Activated B cell treated with CpG ODN at 0.5 μM for 24 hours (primary cell): ENCODE results near the gene KRTAP19-3. TPM values are rescaled to one million over a fixed set of nuclear protein-coding genes. Genes with fewer than 3 reads are reported as not detected.

ENCODE experiments used
- ATAC-seq: fragments of 200-7000 bp; cut with Tn5 transposase; one replicate; pipeline ENCODE4 v1.10.0; 2021; ENCODE audit warnings: low read depth, mild to moderate bottlenecking, moderate library complexity
- CTCF ChIA-PET: fragments of 350-600 bp; sonication (Branson Sonifier 250); formaldehyde crosslinking; loops from one replicate; lab custom pipeline; 2021; ENCODE audit warnings: antibody characterized with exemption; lab: Charles Lee
- POLR2A ChIA-PET: fragments of 350-600 bp; sonication (Branson Sonifier 250); formaldehyde crosslinking; loops from one replicate; lab custom pipeline; 2021; ENCODE audit warnings: antibody characterized with exemption; lab: Charles Lee
- DNase-seq: peaks from one replicate; pipeline ENCODE4 v3.0.0; 2022
- H3K27ac Mint-ChIP-seq: one replicate; pipeline ENCODE4 v1.8.0; 2020; ENCODE audit warnings: mixed read lengths
- H3K27me3 Mint-ChIP-seq: one replicate; pipeline ENCODE4 v1.8.0; 2021; ENCODE audit warnings: mixed read lengths
- H3K36me3 Mint-ChIP-seq: one replicate; pipeline ENCODE4 v1.8.0; 2021; ENCODE audit warnings: low read depth, mixed read lengths
- H3K4me1 Mint-ChIP-seq: one replicate; pipeline ENCODE4 v1.8.0; 2021; ENCODE audit warnings: mixed read lengths
- H3K4me3 Mint-ChIP-seq: one replicate; pipeline ENCODE4 v1.8.0; 2020; ENCODE audit warnings: mild to moderate bottlenecking, mixed read lengths
- H3K9me3 Mint-ChIP-seq: one replicate; pipeline ENCODE4 v1.8.0; 2020; ENCODE audit warnings: mixed read lengths
- intact Hi-C: fragments of 100-400 bp; cut with micrococcal nuclease; formaldehyde crosslinking; loops from one replicate; pipeline ENCODE4 v1.15.1; 2024
- total RNA-seq: library from RNA; stranded (reverse); gene quantifications from 2 replicates; pipeline ENCODE4 v1.2.3, GENCODE V29; 2022
- TF ChIP-seq, protein P1 (sequence below): fragments of 200-600 bp; IDR thresholded peaks from one replicate; pipeline ENCODE4 v1.8.0; 2022; ENCODE audit warnings: antibody characterized with exemption, mild to moderate bottlenecking

Gene KRTAP19-3
- total RNA-seq, 1 donor from 2014 or later: not detected

DNA sequence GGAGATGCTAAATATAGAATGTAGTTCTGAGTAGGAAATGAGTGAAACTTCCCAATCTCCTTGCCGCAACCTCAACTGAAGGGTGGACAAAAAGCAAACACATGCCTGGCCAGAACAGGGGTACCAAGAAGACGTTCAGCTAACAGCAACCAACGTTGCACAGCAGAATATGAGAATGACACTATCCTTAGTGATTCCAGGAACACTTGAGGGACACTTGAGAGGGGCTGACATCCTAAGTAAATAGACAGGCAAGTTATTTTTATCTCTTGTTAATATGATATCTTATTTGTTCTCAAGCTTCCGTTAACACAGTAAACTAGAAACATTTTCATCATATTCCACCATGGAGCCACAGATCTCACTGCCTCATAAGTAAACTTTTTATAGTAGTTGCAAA is 12.6 kb downstream of the KRTAP19-3 start:
- intact Hi-C loops: no loop called here
- Mint-ChIP-seq H3K4me1 (no peaks in the 10 kb centered on the region), H3K9me3 (peaks cover 4% of the 10 kb centered on the region), H3K4me3 (no peak overlapping the region), H3K27me3 (no peaks in the 10 kb centered on the region), H3K36me3 (no peaks in the 10 kb centered on the region), H3K27ac (no peak overlapping the region)
- ATAC-seq: no peak
- ChIA-PET POLR2A (no interaction called here), CTCF (no interaction called here)
- TF ChIP-seq, protein P1, sequence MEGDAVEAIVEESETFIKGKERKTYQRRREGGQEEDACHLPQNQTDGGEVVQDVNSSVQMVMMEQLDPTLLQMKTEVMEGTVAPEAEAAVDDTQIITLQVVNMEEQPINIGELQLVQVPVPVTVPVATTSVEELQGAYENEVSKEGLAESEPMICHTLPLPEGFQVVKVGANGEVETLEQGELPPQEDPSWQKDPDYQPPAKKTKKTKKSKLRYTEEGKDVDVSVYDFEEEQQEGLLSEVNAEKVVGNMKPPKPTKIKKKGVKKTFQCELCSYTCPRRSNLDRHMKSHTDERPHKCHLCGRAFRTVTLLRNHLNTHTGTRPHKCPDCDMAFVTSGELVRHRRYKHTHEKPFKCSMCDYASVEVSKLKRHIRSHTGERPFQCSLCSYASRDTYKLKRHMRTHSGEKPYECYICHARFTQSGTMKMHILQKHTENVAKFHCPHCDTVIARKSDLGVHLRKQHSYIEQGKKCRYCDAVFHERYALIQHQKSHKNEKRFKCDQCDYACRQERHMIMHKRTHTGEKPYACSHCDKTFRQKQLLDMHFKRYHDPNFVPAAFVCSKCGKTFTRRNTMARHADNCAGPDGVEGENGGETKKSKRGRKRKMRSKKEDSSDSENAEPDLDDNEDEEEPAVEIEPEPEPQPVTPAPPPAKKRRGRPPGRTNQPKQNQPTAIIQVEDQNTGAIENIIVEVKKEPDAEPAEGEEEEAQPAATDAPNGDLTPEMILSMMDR: no peak
- DNase-seq: no peak

DNA sequence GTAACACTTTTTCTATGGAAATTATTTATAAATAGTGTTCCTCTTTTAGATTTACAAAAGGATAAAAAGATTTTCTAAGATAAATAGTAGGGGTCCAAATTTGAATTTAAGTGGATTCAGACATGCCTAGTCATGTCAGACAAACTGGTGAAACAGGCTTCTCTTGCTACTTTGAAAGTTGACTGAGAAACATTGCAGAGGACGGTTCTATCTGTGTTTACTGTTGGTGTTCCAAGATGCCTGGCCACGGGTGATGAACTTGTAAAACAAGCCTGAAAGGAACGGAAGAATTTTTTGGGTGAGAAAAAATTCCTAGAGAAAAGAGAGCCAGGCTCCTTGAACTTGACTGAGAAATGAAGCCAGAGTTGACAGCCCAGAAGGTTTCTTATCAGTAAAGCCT is 13.8 kb downstream of the KRTAP19-3 start:
- ATAC-seq: no peak
- no peak overlapping the region for H3K27ac Mint-ChIP-seq
- CTCF ChIA-PET: no interaction called here
- TF ChIP-seq, protein P1: no peak
- H3K36me3 Mint-ChIP-seq: no peaks in the 10 kb centered on the region
- POLR2A ChIA-PET: no interaction called here
- no peaks in the 10 kb centered on the region for H3K27me3 Mint-ChIP-seq
- H3K9me3 Mint-ChIP-seq: peaks cover 4% of the 10 kb centered on the region
- intact Hi-C loops: no loop called here
- H3K4me1 Mint-ChIP-seq: no peaks in the 10 kb centered on the region
- no peak overlapping the region for H3K4me3 Mint-ChIP-seq
- DNase-seq: no peak

DNA sequence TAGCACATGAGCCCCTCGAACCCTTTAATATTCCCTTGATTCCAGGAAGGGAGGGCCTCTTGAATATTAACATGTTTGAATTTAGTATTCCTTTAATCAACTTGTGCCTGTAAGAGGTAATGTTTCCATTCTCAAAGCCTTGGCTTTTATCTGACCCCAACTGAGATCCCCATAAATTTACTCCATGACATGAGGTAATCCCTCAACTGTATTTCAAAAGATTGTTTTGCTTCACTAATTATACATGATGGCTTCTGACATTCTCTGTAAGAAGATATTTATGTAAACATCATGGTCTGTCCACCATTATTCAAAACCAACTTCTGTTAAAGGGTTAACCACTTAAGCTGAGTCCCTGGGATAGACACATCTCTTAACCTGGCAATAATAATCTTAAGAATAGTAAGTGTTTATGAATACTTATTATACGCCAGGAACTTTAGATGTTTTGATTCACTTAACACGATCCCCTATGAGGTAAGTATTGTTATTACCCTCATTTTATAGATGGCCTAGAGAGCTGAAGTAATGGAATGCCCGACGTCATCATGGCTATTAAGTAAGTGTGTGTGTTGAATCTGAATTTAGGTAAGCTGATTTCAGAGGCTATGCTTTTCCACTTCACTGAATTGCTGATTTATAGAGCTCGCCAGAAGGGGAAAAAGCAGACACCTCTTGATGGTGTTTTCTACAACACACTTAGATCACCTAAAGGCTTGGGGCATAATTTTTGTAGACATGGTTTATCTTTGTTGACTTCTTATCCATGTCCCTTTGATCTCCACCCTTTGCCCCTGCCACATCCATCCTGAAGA is 22.7 kb downstream of the KRTAP19-3 start:
- CTCF ChIA-PET: no interaction called here
- Mint-ChIP-seq H3K27me3 (no peaks in the 10 kb centered on the region), H3K36me3 (no peaks in the 10 kb centered on the region), H3K9me3 (peaks cover 4% of the 10 kb centered on the region), H3K4me3 (no peak overlapping the region), H3K4me1 (no peaks in the 10 kb centered on the region), H3K27ac (no peak overlapping the region)
- TF ChIP-seq, protein P1: no peak
- ATAC-seq: no peak
- intact Hi-C loops: no loop called here
- no peak for DNase-seq
- POLR2A ChIA-PET: no interaction called here

DNA sequence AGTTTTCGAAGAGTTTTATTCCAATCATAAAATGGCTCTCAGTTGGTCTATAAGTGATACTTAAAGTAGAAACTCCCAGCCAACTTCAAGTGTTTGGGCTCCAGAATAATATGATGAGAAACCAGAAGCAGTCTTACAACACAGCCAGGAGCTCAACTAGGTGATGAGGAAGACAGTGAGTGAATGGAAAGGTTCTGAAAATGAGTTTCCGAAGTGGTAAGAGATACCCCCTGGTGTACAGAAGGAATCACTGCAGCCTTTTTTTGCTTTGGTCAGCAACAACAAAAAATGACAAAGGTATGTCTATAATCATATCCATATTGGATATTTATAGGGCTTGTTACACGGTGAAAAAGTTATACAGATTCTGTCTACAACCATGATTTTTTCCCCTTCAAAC is 28.1 kb downstream of the KRTAP19-3 start:
- no peak for ATAC-seq

DNA sequence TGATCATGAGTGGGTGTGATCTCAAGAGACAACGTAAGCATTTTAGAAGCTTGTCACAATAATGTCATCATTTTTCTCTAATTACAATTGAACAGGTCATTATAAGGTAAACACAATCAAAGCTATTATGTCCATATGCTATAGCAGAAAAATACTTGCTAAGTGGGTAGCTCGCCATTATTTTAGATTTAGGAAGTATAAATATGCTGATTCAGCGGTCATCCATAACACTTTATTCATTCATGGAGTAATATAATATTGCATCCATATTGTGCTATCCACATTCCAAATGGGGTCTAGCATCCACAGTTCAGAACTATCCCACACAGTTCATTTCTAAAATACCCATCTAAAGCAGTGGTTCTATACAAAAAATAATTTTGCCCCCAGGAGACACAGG is 43.3 kb downstream of the KRTAP19-3 start:
- POLR2A ChIA-PET: no interaction called here
- TF ChIP-seq, protein P1: no peak
- intact Hi-C loops: loop anchor here (10.0 kb wide), 1 partner anchor 46 kb away; the partner anchor contains the start of genes KRTAP19-3 and KRTAP19-4
- no peak overlapping the region for H3K4me3 Mint-ChIP-seq
- H3K36me3 Mint-ChIP-seq: no peaks in the 10 kb centered on the region
- no peak overlapping the region for H3K27ac Mint-ChIP-seq
- ATAC-seq: no peak
- H3K4me1 Mint-ChIP-seq: no peaks in the 10 kb centered on the region
- H3K27me3 Mint-ChIP-seq: no peaks in the 10 kb centered on the region
- CTCF ChIA-PET: no interaction called here
- DNase-seq: no peak
- no peaks in the 10 kb centered on the region for H3K9me3 Mint-ChIP-seq

More for the DNA sequence above, 28.1 kb downstream of the KRTAP19-3 start:
- ChIA-PET CTCF (no interaction called here), POLR2A (no interaction called here)
- TF ChIP-seq, protein P1: no peak
- intact Hi-C loops: no loop called here
- Mint-ChIP-seq H3K27me3 (no peaks in the 10 kb centered on the region), H3K4me3 (no peak overlapping the region), H3K4me1 (no peaks in the 10 kb centered on the region), H3K9me3 (peaks cover 2% of the 10 kb centered on the region), H3K36me3 (no peaks in the 10 kb centered on the region), H3K27ac (no peak overlapping the region)
- DNase-seq: no peak
